ENCODE results near the gene RAB31.
"Not testable (repeated sequence)": the region's sequence is repeated elsewhere in the genome, so short reads cannot be mapped to it uniquely, and the experiment has no call there.

Gene RAB31

GRCh38 chr18:9845256-9845655, 137.2 kb downstream of the RAB31 start:
- DNase-seq, result no peak

GRCh38 chr18:9846162-9846925, 138.2 kb downstream of the RAB31 start:
- no peak for DNase-seq

- no peak for DNase-seq
Measured at GRCh38 chr18:9848170-9848879, 140.2 kb downstream of the RAB31 start.

- no peak for DNase-seq
Measured at GRCh38 chr18:9849407-9850283, 141.5 kb downstream of the RAB31 start.

GRCh38 chr18:9850309-9850708, 142.2 kb downstream of the RAB31 start:
- no peak for DNase-seq

- DNase-seq, result no peak
Measured at GRCh38 chr18:9851511-9851910, 143.4 kb downstream of the RAB31 start.

- no peak for DNase-seq
Measured at GRCh38 chr18:9852266-9853081, 144.4 kb downstream of the RAB31 start.

- DNase-seq, result no peak
Measured at GRCh38 chr18:9854801-9855676, 146.9 kb downstream of the RAB31 start.

GRCh38 chr18:9855681-9856080, 147.6 kb downstream of the RAB31 start:
- DNase-seq, result no peak

GRCh38 chr18:9856092-9856491, 148.0 kb downstream of the RAB31 start:
- DNase-seq, result no peak

GRCh38 chr18:9857479-9857998, 149.4 kb downstream of the RAB31 start:
- DNase-seq, result not testable (repeated sequence)

GRCh38 chr18:9858642-9859041, 150.5 kb downstream of the RAB31 start:
- DNase-seq, result no peak

GRCh38 chr18:9859232-9859631, 151.1 kb downstream of the RAB31 start:
- no peak for DNase-seq

GRCh38 chr18:9860682-9861081, 152.6 kb downstream of the RAB31 start:
- no peak for DNase-seq

- no peak for DNase-seq
Measured at GRCh38 chr18:9861157-9861556, 153.1 kb downstream of the RAB31 start.

- no peak for DNase-seq
Measured at GRCh38 chr18:9861933-9862332, 153.8 kb downstream of the RAB31 start.

GRCh38 chr18:9862686-9863085, 154.6 kb downstream of the RAB31 start:
- no peak for DNase-seq

GRCh38 chr18:9863282-9863681, 155.2 kb downstream of the RAB31 start:
- DNase-seq, result no peak

GRCh38 chr18:9865764-9866490, 157.8 kb downstream of the RAB31 start:
- DNase-seq, result no peak

- no peak for DNase-seq
Measured at GRCh38 chr18:9866627-9867026, 158.5 kb downstream of the RAB31 start.

Measured in SHP77 (cell line).